Colonic mucosa (tissue), 4 donors: ENCODE results near the gene KRTAP10-4. TPM values are rescaled to one million over a fixed set of nuclear protein-coding genes. Genes with fewer than 3 reads are reported as not detected.
"Not testable (repeated sequence)": the region's sequence is repeated elsewhere in the genome, so short reads cannot be mapped to it uniquely, and the experiment has no call there.

ENCODE experiments used
- DNase-seq: peaks from one replicate; pipeline ENCODE4 v3.0.0-alpha.2; 2020
- H3K27ac ChIP-seq: fragments of 200-600 bp; one replicate; pipeline ENCODE4 v1.8.0; 2021
- H3K27me3 ChIP-seq: fragments of 200-600 bp; one replicate; pipeline ENCODE4 v1.8.0; 2021
- H3K36me3 ChIP-seq: fragments of 200-600 bp; one replicate; pipeline ENCODE4 v1.8.0; 2021
- H3K4me1 ChIP-seq: fragments of 200-600 bp; one replicate; pipeline ENCODE4 v1.8.0; 2021; ENCODE audit warnings: mild to moderate bottlenecking
- H3K4me3 ChIP-seq: fragments of 200-600 bp; one replicate; pipeline ENCODE4 v1.8.0; 2021
- H3K9ac ChIP-seq, 2 donors: one replicate each; pipeline ENCODE4 v1.7.0; 2013; ENCODE audit warnings: control low read depth in 2 of 2, low read depth in 2 of 2, low read length in 2 of 2
- H3K9me3 ChIP-seq: fragments of 200-600 bp; one replicate; pipeline ENCODE4 v1.8.0; 2021
- CTCF ChIP-seq: fragments of 200-600 bp; IDR thresholded peaks from one replicate; pipeline ENCODE4 v1.8.0; 2022; ENCODE audit warnings: antibody characterized with exemption, mild to moderate bottlenecking
- intact Hi-C: fragments of 100-400 bp; cut with DNase I; formaldehyde crosslinking; loops from one replicate; pipeline ENCODE4 v1.14.1; 2022
- total RNA-seq, 2 donors: library from RNA; stranded (reverse); fragmentation: NEBNext Ultra II Directional in 1 of 2; extraction: Animal tissue kit (Norgen Biotek cat#: 25700) in 1 of 2; gene quantifications; one replicate each; pipeline ENCODE4 v1.2.1, GENCODE V29; 2021
- donor health status: healthy.
- donor health status: DM: no; HTN: no; CAD: no.
- donor health status: DM: no; HTN: no; CAD: no.

The KRTAP10-4 gene
- total RNA-seq, 2 donors from 2014 or later = not detected

- Histone ChIP-seq H3K9me3 (no peaks in the 10 kb centered on the region), H3K9ac (no peak overlapping the region), H3K27ac (no peak overlapping the region), H3K36me3 (no peaks in the 10 kb centered on the region), H3K4me1 (no peaks in the 10 kb centered on the region), H3K4me3 (no peak overlapping the region), H3K27me3 (no peaks in the 10 kb centered on the region)
- TF ChIP-seq CTCF = no peak
- DNase-seq = no peak
- intact Hi-C loops = no loop called here
Observed at GRCh38 chr21:44609193-44609592, 35.7 kb downstream of the KRTAP10-4 start.

- H3K9ac ChIP-seq, intact Hi-C loops, H3K36me3 ChIP-seq, H3K9me3 ChIP-seq, H3K4me1 ChIP-seq, H3K4me3 ChIP-seq, H3K27ac ChIP-seq, DNase-seq, H3K27me3 ChIP-seq: not testable (repeated sequence)
Observed at GRCh38 chr21:44610157-44610843, 36.8 kb downstream of the KRTAP10-4 start.

- Histone ChIP-seq H3K4me3 (no peak overlapping the region), H3K27me3 (no peaks in the 10 kb centered on the region), H3K36me3 (no peaks in the 10 kb centered on the region), H3K4me1 (no peaks in the 10 kb centered on the region), H3K27ac (no peak overlapping the region), H3K9ac (no peak overlapping the region), H3K9me3 (no peaks in the 10 kb centered on the region)
- no peak for DNase-seq
- no peak for TF ChIP-seq CTCF
- intact Hi-C loops = no loop called here
Observed at GRCh38 chr21:44611551-44611950, 38.0 kb downstream of the KRTAP10-4 start.

DNA sequence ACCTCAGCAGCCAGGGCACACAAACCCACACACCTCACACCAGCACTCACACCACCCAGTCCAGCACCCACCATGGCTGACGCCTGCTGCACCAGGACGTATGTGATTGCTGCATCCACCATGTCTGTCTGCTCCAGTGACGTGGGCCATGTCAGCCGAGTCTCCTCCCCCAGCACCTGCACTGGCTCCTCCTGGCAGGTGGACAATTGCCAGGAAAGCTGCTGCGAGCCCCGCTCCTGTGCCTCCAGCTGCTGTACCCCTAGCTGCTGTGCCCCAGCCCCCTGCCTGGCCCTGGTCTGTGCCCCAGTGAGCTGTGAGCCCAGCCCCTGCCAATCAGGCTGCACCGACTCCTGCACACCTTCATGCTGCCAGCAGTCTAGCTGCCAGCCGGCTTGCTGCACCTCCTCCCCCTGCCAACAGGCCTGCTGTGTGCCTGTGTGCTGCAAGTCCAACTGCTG lies 38.5 kb downstream of the KRTAP10-4 start, which contains the start of gene KRTAP10-8:
KRTAP10-8 (plus strand) TSS at position 51 of the 458 bp plus-strand sequence; CDS start at position 73, 22 bp downstream.
- DNase-seq = no peak
- no peak within 1 kb of the TSS for H3K9ac ChIP-seq
- no peak for TF ChIP-seq CTCF
- no peaks in the 10 kb centered on the region for H3K4me1 ChIP-seq
- intact Hi-C loops = no loop called here
- H3K27ac ChIP-seq = no peak within 1 kb of the TSS
- no peak within 1 kb of the TSS for H3K4me3 ChIP-seq
- no peaks in the 10 kb centered on the region for H3K27me3 ChIP-seq
- H3K36me3 ChIP-seq = no peaks in the 10 kb centered on the region
- H3K9me3 ChIP-seq = no peaks in the 10 kb centered on the region

GRCh38 chr21:44612669-44613229 lies 39.2 kb downstream of the KRTAP10-4 start:
- Histone ChIP-seq H3K4me3 (no peak overlapping the region), H3K27me3 (no peaks in the 10 kb centered on the region), H3K36me3 (no peaks in the 10 kb centered on the region), H3K4me1 (no peaks in the 10 kb centered on the region), H3K27ac (no peak overlapping the region), H3K9ac (no peak overlapping the region), H3K9me3 (no peaks in the 10 kb centered on the region)
- no peak for DNase-seq
- TF ChIP-seq CTCF = no peak
- intact Hi-C loops = no loop called here
